GM06990 (cell line): ENCODE measurements around the gene MTMR3.
"Not testable (repeated sequence)": the region's sequence is repeated elsewhere in the genome, so short reads cannot be mapped to it uniquely, and the experiment has no call there.

ENCODE experiments used
- DNase-seq: peaks from one replicate; pipeline ENCODE4 v3.0.0-alpha.2; 2011; ENCODE audit not compliant: insufficient read length; ENCODE audit errors: extremely low read depth
- H3K27me3 ChIP-seq: replicated peaks from 2 replicates; pipeline ENCODE4 v1.6.0; 2011; ENCODE audit warnings: low read length; ENCODE audit not compliant: control insufficient read depth, insufficient read depth
- H3K36me3 ChIP-seq: 2 replicates; pipeline ENCODE4 v1.5.1; 2011; ENCODE audit warnings: low read length; ENCODE audit not compliant: control insufficient read depth, insufficient read depth
- H3K4me3 ChIP-seq: replicated peaks from 2 replicates; pipeline ENCODE4 v1.5.1; 2011; ENCODE audit warnings: low read depth, mild to moderate bottlenecking, control low read depth, low read length
- TF ChIP-seq, protein P1 (sequence below): IDR thresholded peaks from 2 replicates; pipeline ENCODE4 v1.5.1; 2011; ENCODE audit warnings: low read length, control low read depth, mild to moderate bottlenecking, inconsistent platforms; ENCODE audit not compliant: insufficient read depth, poor library complexity, severe bottlenecking

Gene MTMR3

DNA sequence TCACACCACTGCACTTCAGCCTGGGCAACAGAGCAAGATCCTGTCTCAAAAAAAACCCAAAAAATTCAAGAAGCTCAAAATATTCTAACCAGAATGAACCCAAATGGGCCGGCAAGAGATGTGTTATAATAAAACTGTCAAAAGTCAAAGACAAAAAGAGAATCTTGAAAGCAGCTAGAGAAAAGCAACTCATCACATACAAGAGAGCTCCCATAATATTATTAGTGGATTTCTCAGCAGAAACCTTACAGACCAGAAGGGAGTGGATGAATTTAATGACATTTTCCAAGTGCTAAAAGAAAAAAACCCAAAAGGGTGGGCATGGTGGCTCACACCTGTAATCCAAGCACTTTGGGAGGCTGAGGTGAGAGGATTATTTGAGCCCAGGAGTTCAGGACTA lies 174.4 kb downstream of the MTMR3 start:
- TF ChIP-seq, protein P1, sequence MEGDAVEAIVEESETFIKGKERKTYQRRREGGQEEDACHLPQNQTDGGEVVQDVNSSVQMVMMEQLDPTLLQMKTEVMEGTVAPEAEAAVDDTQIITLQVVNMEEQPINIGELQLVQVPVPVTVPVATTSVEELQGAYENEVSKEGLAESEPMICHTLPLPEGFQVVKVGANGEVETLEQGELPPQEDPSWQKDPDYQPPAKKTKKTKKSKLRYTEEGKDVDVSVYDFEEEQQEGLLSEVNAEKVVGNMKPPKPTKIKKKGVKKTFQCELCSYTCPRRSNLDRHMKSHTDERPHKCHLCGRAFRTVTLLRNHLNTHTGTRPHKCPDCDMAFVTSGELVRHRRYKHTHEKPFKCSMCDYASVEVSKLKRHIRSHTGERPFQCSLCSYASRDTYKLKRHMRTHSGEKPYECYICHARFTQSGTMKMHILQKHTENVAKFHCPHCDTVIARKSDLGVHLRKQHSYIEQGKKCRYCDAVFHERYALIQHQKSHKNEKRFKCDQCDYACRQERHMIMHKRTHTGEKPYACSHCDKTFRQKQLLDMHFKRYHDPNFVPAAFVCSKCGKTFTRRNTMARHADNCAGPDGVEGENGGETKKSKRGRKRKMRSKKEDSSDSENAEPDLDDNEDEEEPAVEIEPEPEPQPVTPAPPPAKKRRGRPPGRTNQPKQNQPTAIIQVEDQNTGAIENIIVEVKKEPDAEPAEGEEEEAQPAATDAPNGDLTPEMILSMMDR = no peak
- DNase-seq = no peak
- no peak overlapping the region for H3K4me3 ChIP-seq
- H3K27me3 ChIP-seq = no peaks in the 10 kb centered on the region
- no peaks in the 10 kb centered on the region for H3K36me3 ChIP-seq

DNA sequence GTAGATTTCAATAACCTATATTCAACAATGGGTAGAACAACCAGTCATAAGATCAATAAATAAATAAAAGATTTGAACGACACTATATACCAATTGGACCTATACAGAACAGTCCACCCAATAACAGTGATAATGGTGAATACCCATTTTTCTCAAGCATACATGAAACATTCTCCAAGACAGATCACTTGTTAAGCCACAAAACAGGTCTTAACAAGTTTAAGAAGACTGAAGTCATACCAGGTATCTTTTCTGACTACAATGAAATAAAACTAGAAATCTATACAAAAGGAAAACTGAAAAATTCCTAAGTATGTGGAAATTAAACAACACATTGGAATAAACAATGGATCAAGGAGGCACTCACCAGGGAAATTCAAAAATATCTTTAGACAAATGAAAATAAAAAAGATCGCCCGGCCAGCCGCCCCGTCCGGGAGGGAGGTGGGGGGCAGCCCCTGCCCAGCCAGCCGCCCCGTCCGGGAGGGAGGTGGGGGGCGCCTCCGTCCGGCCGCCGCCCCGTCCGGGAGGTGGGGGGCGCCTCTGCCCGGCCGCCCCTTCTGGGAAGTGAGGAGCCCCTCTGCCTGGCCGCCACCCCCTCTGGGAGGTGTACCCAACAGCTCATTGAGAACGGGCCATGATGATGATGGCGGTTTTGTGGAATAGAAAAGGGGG lies 176.5 kb downstream of the MTMR3 start:
- not testable (repeated sequence) for DNase-seq, H3K4me3 ChIP-seq, H3K36me3 ChIP-seq, H3K27me3 ChIP-seq

DNA sequence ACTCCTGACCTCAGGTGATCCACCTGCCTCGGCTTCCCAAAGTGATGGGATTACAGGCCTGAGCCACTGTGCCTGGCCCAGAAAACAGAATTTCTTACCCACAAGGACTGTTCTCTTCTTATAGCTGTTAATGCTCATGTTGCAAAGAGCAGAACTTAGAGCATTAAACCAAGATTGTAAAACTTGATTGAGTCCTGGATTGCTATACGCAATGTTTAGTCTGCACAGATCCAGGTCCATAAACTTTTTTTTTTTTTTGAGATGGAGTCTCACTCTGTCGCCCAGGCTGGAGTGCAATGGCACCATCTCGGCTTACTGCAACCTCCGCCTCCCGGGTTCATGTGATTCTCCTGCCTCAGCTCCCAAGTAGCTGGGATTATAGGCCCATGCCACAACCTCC lies 178.1 kb downstream of the MTMR3 start:
- not testable (repeated sequence) for H3K27me3 ChIP-seq, H3K36me3 ChIP-seq, H3K4me3 ChIP-seq, DNase-seq

DNA sequence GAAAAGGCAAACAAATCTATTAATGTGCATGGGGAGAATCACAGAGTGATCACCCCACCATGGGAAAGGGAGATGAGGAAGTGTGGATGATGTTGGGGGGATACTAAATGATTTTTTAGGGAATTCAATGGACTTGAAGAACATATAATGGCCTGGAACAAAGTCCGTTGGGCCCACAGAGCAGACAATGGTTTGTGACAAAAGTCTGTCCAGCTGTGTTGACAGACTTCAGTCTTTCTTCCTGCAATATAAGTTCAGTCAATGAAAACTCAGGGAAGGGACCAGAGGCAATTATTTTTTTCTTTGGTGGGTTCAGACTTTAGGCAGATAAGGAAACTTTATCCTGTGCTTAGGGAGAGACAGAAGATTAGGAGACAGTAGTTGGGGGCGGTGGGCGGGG lies 179.3 kb downstream of the MTMR3 start:
- no peak for DNase-seq
- Histone ChIP-seq H3K4me3 (no peak overlapping the region), H3K27me3 (no peaks in the 10 kb centered on the region), H3K36me3 (no peaks in the 10 kb centered on the region)
- TF ChIP-seq, protein P1 = no peak

DNA sequence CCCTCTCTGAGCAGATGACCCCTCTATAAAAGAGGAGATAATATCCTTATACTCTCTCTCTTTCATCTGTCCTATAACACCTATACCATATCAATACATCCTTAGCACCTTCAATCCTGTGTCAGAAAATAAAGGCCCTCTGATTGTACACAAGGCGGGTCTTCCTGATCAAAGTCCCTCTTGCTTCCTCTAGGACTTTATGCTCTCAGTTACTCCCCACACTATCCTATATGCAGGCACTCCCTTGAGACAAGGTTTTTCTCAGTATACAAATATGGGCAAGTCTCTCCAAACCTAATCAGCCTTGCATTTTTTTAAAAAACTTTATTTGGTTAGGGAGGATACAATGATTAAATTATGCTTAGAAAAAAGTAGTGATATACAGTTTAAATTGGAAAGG lies 180.0 kb downstream of the MTMR3 start:
- TF ChIP-seq, protein P1 = no peak
- Histone ChIP-seq H3K4me3 (no peak overlapping the region), H3K36me3 (no peaks in the 10 kb centered on the region), H3K27me3 (no peaks in the 10 kb centered on the region)
- DNase-seq = no peak

DNA sequence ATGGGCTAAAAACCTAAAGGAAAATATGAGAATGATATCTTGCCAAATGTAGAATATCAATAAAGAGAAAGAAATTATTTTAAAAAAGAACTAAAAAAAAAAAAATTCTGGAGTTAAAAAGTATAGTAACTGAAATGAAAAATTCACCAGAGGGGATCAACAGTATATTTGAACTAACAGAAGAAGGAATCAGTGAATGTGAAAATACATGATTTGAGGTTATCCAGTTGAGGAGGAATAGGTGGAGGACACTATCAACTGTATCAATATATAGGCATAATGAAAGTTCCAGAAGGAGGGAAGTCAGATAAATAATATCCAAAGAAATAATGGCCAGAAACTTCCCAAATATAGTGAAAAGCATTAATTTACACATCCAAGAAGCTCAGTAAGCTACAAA lies 181.2 kb downstream of the MTMR3 start:
- TF ChIP-seq, protein P1 = no peak
- no peaks in the 10 kb centered on the region for H3K36me3 ChIP-seq
- H3K4me3 ChIP-seq = no peak overlapping the region
- no peaks in the 10 kb centered on the region for H3K27me3 ChIP-seq
- DNase-seq = no peak

DNA sequence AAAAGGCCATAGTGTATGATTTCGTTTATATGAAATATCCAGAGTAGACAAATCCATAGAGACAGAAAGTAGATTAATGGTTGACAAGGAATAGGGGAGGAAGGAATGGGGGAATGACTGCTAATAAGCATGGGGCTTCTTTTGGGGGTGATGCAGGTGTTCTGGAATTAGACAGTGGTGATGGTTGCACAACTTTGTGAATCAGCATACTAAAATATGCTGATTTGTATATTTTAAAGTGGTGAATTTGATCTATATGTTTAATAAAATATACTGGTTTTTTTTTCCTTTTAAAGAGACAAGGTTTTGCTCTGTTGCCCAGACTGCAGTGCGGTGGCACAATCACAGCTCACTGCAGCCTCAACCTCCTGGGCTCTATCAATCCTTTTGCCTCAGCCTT lies 190.8 kb downstream of the MTMR3 start:
- no peaks in the 10 kb centered on the region for H3K36me3 ChIP-seq
- H3K4me3 ChIP-seq = no peak overlapping the region
- no peaks in the 10 kb centered on the region for H3K27me3 ChIP-seq
- TF ChIP-seq, protein P1 = no peak
- DNase-seq = no peak
